ENCODE results near the gene FTO.

DNA sequence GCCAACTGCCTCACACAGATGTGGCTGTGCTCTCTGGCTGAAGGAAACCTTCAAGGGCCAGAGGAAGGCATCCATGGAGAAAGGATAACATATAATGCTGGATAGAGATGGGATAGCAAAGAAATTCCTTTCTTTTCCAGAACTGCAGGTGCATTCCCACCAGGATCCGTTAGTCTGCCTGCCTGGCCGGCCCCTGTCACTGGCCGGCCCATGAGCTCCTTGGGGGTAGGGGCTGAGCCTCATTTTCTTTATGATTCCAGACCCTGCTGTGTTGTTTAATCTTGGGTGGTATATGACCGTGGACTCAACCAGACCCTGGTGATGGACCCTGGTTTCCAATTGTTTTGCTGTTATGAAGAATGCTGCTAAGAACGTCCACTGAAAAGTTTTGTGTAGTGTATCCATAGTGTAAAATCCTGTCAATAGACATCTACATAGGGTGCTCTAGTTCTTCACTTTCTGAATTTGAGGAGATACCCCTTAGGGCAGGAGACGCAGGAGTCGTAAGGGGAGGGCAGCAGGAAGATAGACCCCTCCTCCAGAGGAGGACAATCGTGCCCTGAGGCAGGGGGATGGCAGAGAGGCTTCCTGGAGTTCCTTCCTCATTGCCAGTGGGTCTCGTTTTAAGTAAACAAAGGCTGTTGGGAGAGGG is 489.2 kb downstream of the FTO start:
- no peak for TF ChIP-seq POLR2A (IDR thresholded peaks at IDR 0.05)
- TF ChIP-seq, protein P1, sequence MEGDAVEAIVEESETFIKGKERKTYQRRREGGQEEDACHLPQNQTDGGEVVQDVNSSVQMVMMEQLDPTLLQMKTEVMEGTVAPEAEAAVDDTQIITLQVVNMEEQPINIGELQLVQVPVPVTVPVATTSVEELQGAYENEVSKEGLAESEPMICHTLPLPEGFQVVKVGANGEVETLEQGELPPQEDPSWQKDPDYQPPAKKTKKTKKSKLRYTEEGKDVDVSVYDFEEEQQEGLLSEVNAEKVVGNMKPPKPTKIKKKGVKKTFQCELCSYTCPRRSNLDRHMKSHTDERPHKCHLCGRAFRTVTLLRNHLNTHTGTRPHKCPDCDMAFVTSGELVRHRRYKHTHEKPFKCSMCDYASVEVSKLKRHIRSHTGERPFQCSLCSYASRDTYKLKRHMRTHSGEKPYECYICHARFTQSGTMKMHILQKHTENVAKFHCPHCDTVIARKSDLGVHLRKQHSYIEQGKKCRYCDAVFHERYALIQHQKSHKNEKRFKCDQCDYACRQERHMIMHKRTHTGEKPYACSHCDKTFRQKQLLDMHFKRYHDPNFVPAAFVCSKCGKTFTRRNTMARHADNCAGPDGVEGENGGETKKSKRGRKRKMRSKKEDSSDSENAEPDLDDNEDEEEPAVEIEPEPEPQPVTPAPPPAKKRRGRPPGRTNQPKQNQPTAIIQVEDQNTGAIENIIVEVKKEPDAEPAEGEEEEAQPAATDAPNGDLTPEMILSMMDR (IDR thresholded peaks at IDR 0.05) = no peak

All from testis (tissue), 2 donors.